RPMI7951 (cell line): ENCODE results near the gene PERP. TPM values are rescaled to one million over a fixed set of nuclear protein-coding genes. Genes with fewer than 3 reads are reported as not detected.
A peak's percentile ranks its signal among the peaks of the same experiment; 100 is the strongest.

Experiments
- DNase-seq: peaks from one replicate; pipeline ENCODE4 v3.0.0-alpha.2; 2012; ENCODE audit warnings: low read depth
- total RNA-seq: library from RNA; depleted of rRNA; stranded (reverse); fragments of >200 nt; shearing (Covaris generic); gene quantifications from 2 replicates; pipeline ENCODE4 v1.2.3, GENCODE V29; 2014

Gene PERP
- total RNA-seq, 1 experiment from 2014 or later: 40.6 TPM

DNA sequence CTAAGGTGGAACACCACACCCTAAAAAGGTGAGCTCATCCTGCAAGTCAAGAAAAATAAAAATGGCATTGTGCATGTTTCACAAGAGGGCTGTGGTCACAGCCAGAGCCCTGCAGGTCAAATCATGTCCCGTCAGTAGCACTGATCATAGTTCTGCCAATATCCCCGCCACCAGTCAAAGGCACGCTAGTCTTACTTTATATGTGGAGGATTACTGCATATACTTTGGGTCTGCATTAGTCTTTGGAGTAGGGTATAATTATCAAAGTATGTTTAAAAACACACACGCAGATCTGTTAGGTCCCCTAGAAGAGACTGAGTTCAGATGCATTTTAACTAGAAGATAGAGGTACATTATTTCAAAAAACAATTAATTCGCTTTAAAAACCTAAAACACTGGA lies 1.8 kb downstream of the PERP start:
- DNase-seq: no peak

- DNase-seq: no peak
These were observed 2.5 kb downstream of the PERP start for GRCh38 chr6:138104618-138105213.

DNA sequence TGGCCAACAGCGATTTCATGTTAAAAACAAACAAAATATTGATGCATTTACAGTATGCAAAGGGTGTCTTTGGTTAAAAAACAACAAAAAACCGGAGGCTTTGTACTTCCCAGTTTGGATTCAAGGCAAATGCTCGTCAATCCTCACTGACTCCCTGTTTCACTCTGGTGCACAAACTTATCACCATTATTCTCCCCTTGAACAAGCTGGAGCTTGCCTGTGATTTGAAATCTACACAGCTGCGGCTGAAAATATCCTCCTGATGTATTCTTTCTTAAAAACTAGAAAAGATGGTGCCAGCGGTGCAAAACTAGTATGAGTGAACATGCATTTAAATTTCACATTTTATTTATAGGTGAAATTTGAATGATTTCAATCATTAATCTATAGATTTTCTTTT lies 3.3 kb downstream of the PERP start:
- no peak for DNase-seq

- DNase-seq: no peak
These were observed 5.1 kb downstream of the PERP start for GRCh38 chr6:138101946-138102731.

DNA sequence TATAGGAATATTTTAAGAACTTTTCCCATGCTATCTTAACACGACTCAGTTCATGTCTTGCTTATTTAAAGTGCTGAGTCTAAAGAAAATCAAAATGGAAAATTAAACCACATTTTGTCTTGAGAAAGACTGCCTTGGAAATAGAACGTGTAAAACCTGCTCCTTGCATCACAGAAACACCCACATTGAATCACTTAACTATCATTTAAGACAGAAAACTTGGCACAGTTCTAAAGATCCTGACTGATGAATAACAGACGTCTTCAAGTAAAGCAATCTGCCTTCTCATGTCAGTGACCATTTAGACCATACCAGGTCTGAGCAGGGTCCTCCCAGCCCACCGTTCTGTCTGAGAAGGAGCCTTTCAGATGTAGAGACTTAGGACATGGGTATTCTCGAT lies 7.4 kb downstream of the PERP start:
- DNase-seq: no peak

GRCh38 chr6:138098306-138098705 lies 8.9 kb downstream of the PERP start:
- no peak for DNase-seq

GRCh38 chr6:138094260-138094659 lies 13.0 kb downstream of the PERP start:
- DNase-seq: no peak

DNA sequence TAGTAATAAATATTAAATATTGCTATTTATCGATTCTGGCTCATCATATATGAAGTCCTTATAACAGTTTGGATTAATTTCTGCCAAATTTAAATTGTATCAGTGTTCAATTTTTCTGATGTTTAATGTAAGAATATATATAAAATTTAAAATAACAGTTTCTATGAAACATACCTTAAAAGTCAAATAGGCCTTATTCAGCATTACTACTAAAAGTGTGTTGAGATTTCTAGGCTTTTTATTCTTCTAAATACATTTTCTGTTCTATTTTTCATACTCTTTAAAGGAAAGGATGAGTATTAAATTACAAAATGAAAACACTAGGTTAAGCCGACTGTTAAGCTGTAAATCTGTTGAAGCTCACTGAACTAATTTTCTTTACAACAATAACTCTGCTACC lies 13.6 kb downstream of the PERP start:
- no peak for DNase-seq

GRCh38 chr6:138092686-138093085 lies 14.5 kb downstream of the PERP start:
- no peak for DNase-seq

- DNase-seq: no peak
These were observed 17.9 kb downstream of the PERP start for GRCh38 chr6:138089325-138089724.

DNA sequence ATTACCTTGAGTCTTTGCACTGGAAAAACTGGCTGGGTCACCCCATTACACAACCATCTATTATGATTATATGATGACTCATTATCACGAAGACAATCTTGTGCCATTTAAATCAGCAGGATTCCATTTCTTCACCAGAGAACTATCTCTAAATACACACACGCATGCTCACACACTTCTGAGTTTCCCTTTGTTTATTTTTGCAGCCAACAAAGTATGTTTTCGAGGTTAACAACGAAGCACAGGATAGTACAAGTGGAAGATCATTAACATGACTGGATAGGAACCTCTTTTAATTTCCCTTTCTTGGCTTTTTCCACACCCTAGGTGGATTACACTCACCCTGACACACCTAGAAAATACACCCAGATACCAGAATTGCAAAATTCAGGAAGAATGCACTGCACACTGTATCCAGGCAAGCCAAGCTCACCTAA lies 18.9 kb downstream of the PERP start:
- DNase-seq: peak; percentile 72

- DNase-seq: peak; percentile 38
These were observed 19.5 kb downstream of the PERP start for GRCh38 chr6:138087593-138088325.

GRCh38 chr6:138086573-138087196 lies 20.5 kb downstream of the PERP start:
- DNase-seq: peak; percentile 43

- DNase-seq: no peak
These were observed 21.4 kb downstream of the PERP start for GRCh38 chr6:138085839-138086222.

GRCh38 chr6:138084904-138085838 lies 22.0 kb downstream of the PERP start:
- no peak for DNase-seq

DNA sequence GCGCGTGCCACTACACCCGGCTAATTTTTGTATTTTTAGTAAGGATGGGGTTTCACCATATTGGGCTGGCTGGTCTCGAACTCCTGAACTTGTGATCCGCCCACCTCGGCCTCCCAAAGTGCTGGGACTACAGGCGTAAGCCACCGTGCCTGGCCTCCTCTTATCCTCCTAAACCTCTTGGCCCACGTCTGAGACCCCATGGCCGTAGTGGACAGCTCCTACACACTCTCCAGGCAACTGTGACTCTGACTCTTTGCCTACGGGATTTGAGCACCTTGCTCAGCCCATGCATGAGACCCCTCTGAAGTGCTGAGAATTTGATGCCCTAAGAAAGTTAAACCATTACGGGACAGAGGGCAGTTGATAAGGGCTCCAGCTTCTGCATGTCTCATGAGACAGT lies 25.0 kb downstream of the PERP start:
- no peak for DNase-seq

DNA sequence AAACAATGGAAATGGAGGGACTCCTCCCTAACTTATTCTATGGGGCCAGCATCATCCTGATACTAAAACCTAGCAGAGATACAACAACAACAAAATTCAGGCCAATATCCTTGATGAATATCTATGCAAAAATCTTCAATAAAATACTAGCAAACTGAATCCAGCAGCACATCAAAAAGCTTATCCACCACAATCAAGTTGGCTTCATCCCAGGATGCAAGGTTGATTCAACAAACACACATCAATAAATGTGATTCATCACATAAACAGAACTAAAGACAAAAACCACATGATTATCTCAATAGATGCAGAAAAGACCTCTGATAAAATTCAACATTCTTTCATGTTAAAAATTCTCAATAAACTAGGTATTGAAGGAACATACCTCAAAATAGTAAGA lies 27.7 kb downstream of the PERP start:
- DNase-seq: peak; percentile 4

DNA sequence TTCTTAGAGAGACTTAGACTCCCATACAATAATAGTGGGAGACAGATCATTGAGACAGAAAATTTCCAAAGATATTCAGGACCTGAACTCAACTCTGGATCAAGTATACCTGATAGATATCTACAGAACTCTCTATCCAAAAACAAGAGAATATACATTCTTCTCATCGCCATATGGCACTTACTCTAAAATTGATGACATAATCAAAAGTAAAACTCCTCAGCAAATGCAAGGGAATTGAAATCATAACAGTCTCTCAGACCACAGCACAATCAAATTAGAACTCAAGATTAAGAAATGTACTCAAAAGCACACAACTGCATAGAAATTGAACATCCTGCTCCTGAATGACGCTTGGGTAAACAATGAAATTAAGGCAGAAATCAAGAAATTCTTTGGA lies 28.7 kb downstream of the PERP start:
- no peak for DNase-seq

- no peak for DNase-seq
These were observed 34.0 kb downstream of the PERP start for GRCh38 chr6:138073264-138073663.

DNA sequence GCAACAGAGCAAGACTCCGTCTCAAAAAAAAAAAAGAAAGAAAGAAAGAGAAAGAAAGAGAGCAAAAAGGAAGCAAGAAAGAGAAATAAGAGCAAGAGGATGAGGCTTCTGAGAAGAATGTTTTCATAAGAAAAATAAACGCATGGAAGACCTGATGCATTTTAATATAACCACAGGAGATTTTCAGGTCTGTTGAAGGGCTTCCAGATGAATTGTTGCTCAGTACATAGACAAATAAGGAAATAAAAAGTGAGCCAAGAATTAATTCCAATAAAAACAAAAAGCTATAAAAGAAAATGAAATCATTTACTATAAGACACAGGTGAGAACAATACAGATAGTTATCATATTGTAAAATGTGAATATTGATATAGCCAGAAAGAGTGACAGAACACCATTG lies 43.5 kb downstream of the PERP start:
- no peak for DNase-seq

DNA sequence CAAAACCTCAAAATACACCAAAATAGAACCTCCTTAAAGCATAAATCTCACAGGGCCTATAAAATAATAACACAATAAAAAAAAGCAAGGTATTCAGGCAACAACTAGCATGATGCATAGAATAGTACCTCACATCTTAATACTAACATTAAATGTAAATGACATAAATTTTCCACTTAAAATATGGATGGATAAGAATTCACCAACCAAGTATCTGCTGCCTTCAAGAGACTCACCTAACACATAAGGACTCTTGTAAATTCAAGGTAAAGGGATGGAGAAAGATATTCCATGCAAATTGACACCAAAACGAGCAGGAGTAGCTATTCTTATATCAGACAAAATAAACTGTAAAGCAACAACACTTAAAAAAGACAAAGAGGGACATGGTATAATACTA lies 52.2 kb downstream of the PERP start:
- DNase-seq: no peak
